Cardiac atrium fibroblast (primary cell): ENCODE measurements around the gene ASCL5. TPM values are rescaled to one million over a fixed set of nuclear protein-coding genes. Genes with fewer than 3 reads are reported as not detected.

Source experiments
- total RNA-seq: library from RNA; depleted of rRNA; stranded (reverse); fragments of >200 nt; gene quantifications from 2 replicates; pipeline ENCODE4 v1.2.3, GENCODE V29; 2015

ASCL5 gene, protein sequence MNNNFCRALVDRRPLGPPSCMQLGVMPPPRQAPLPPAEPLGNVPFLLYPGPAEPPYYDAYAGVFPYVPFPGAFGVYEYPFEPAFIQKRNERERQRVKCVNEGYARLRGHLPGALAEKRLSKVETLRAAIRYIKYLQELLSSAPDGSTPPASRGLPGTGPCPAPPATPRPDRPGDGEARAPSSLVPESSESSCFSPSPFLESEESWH
- not detected in 2 replicates for total RNA-seq

DNA sequence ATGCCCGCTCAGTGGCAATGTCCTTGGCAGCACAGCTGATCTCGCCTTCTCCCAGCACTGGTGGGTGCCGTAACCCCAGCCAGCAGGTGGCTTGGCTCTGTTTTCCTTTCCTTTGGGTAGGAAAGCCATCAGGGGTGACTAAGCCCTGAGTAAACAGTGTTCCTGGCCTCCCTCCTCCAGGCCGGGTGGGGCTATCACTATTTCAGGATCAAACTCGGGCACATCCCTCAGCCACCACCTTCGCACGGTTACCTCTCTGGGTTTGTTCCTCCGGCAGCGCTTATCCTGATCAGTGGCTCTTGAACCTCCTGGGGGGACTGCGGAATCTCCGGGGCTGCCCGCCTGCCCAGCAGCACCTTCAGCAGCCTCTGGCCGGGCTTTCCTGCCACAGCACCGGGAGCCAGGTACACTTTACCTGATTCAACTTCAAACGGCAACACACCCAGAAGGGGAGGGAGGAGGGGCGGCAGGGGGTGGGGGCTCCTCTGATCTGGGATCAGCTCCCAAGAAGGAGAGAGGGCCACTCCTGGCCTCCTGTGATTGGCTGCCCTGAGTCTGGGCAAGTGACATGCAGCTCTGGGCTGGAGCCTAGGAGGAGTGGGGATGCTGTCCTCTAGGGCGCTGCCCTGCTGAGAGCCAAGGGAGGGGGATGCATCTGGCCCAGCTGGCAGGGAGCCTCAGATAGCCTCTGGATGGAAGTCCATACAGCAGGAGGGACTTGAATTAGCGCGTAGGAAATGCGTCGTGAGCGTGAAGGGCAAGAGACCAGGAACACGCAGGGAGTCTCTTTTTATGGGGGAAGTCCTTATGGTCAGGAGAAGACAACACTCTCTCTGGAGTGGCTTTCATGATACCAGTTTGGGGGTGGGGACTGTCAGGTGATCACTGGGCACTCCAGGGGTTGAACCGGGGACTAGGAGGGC, at the start of gene ASCL5:
Gene ASCL5, minus strand, starts transcription at position 353 of the 923 bp plus-strand sequence. CDS start 11,812 bp downstream, outside the sequence.

DNA sequence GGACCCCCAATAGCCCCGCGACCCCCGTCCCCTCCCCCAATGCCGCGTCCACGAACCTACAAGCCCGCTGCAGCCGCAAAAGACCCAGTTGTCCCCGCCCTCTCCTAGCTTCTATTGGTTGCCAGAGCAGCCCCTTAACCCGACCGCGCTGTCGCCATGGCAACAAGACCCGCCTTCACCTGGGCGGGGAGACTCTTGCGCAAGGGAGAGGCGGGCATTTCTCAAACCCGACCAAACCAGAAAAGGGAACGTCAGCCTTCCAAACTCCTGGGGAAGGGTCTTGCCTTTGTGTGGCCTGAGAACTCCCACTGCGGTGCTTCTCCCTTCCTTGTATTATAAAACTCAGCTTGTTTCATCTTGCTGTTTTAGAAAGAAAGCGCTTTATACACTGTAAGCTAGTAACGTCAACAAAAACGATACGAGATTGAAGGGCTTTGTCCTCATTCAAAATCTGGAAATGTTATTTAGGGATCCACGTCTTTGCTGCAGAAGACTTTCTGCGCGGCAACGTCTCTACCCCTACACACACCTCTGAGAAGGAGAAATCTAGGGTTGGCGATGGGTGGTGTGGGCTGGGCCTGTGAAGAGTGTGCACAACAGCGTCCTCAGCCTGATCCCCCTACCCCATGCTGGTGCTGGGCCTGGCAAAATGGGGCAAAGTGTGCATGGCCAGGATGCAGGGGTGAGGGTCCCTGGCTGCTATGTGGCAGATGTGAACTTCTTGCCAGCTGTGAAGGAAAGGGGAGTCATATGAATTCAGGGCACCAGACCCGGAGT, 27.6 kb upstream of the ASCL5 start, which contains the start of gene TMEM9:
Gene TMEM9, minus strand, starts transcription at position 86 of the 777 bp plus-strand sequence. CDS start 551 bp downstream, outside the sequence.

DNA sequence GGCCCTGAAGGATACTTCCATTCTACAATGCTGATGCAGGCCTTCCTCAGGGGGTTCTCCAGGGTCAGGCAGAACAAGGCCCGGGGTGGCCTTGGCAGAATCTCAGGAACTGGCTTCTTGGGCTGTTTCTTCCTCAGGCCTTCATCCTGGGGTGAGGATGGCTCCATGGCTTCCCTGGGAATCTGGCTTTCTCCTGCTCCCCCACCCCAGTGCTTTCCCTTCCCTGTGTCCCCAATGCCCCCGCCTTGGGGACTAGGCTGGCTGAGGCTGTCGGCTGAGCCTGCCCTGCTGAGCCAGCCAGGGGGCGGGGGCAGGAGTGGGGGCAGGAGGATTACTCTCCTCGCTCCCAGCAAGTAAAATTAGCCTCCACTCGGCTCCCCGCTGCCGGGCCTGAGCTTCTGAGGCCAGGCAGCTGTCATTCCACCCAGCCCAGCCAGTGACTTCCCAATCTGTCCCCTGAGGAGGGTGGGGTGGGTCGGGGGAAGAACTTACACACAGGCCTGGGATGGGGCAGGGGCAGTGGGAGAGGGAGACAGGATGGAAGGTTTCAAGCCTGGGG, 14.7 kb downstream of the ASCL5 start, which contains the start of gene CACNA1S:
Gene CACNA1S, minus strand, starts transcription at position 254 of the 559 bp plus-strand sequence. Its CDS starts 87 bp downstream, at position 167.

Other genes with a start within 250 kb of the ASCL5 start
- not detected in 2 replicates for gene INAVA, start 232.3 kb downstream of the ASCL5 start, total RNA-seq
- under 0.01 and 0.16 TPM in 2 replicates for gene KIF21B, start 103.5 kb downstream of the ASCL5 start, total RNA-seq
- gene CACNA1S, start 14.8 kb downstream of the ASCL5 start, total RNA-seq: not detected in 2 replicates
- gene TMEM9, start 27.3 kb upstream of the ASCL5 start, total RNA-seq: 64.4 and 81.0 TPM in 2 replicates
- gene IGFN1, start 63.6 kb upstream of the ASCL5 start, total RNA-seq: 0.18 TPM in 1 of 2 replicates, not detected in the other
- 0.18 and 0.32 TPM in 2 replicates for gene PKP1, start 156.3 kb upstream of the ASCL5 start, total RNA-seq